Ishikawa (cell line): ENCODE measurements around the gene TREH.

Experiments used
- CEBPB ChIP-seq: IDR thresholded peaks from 2 replicates; pipeline ENCODE4 v1.6.1; 2012
- CREB1 ChIP-seq: IDR thresholded peaks from 2 replicates; pipeline ENCODE4 v1.6.1; 2012; ENCODE audit warnings: low read depth
- EGR1 ChIP-seq: IDR thresholded peaks from 2 replicates; pipeline ENCODE4 v1.6.1; 2012
- EP300 ChIP-seq: IDR thresholded peaks from 2 replicates; pipeline ENCODE4 v1.6.1; 2012; ENCODE audit warnings: borderline replicate concordance
- FOXM1 ChIP-seq: IDR thresholded peaks from 2 replicates; pipeline ENCODE4 v1.6.1; 2012; ENCODE audit warnings: low read depth, borderline replicate concordance
- TAF1 ChIP-seq: IDR thresholded peaks from 2 replicates; pipeline ENCODE4 v1.6.1; 2012; ENCODE audit warnings: low read depth, mild to moderate bottlenecking
- TEAD4 ChIP-seq: IDR thresholded peaks from 2 replicates; pipeline ENCODE4 v1.6.1; 2012
- TF ChIP-seq, protein P1 (sequence below): IDR thresholded peaks from 2 replicates; pipeline ENCODE4 v1.6.1; 2012
- TF ChIP-seq, protein P2 (sequence below): IDR thresholded peaks from 2 replicates; pipeline ENCODE4 v1.6.1; 2012

DNA sequence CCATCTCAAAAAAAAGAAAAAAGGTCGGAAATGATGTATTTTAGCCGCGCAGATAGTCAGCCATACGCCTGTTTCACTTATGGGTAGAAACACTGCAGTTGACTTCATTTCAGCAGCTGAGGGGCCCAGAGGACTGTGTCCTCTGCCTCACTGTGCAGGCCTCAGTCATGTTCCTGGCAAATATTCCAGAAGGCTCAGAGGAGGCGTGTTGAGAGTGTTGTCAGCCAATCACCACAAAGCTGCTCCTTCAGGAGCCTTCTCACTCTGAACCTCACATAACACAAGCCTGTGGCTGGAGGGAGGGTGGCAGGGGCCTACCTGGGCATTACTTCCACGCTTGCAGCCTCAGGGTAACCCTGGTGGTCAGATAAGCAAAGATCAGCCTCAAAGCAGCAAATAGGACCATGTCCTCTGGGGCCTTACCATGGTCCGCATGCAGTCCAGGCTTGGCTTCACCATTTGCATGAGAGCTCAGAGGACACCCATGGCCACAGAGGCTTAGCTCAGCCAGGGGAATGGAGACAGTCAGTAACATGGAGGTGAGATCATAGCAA lies 17.3 kb upstream of the TREH start:
- no peak for TF ChIP-seq CEBPB
- TF ChIP-seq FOXM1, result no peak
- TF ChIP-seq EP300, result no peak
- no peak for TF ChIP-seq CREB1
- TF ChIP-seq EGR1, result no peak
- TF ChIP-seq TAF1, result no peak
- TF ChIP-seq, protein P1, sequence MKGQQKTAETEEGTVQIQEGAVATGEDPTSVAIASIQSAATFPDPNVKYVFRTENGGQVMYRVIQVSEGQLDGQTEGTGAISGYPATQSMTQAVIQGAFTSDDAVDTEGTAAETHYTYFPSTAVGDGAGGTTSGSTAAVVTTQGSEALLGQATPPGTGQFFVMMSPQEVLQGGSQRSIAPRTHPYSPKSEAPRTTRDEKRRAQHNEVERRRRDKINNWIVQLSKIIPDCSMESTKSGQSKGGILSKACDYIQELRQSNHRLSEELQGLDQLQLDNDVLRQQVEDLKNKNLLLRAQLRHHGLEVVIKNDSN, result no peak
- TF ChIP-seq, protein P2, sequence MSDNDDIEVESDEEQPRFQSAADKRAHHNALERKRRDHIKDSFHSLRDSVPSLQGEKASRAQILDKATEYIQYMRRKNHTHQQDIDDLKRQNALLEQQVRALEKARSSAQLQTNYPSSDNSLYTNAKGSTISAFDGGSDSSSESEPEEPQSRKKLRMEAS, result no peak
- TF ChIP-seq TEAD4, result no peak
